K562 (cell line): ENCODE measurements around the gene CBLL2. TPM values are rescaled to one million over a fixed set of nuclear protein-coding genes. Genes with fewer than 3 reads are reported as not detected.

Experiments used
- ATAC-seq: fragments of 200-7000 bp; cut with Tn5 transposase; 3 replicates; pipeline ENCODE4 v1.9.1; 2020; ENCODE audit warnings: moderate library complexity
- BruUV-seq: library from RNA; stranded (reverse); fragments of 400-500 nt; replicated peaks from 2 replicates; lab custom pipeline; 2021; lab: Mats Ljungman, UMichigan
- CTCF ChIA-PET: fragments of 300-600 bp; formaldehyde crosslinking; extraction: SDS; loops from one replicate; lab custom pipeline; 2021; ENCODE audit warnings: low intra/inter-chr PET ratio; lab: Yijun Ruan, JAX
- POLR2A ChIA-PET: fragments of 300-600, 350-650 bp; sonication (Branson Sonifier 250); formaldehyde crosslinking; extraction: SDS; loops from one replicate; lab custom pipeline; 2021; ENCODE audit warnings: antibody characterized with exemption, inconsistent platforms; lab: Yijun Ruan, JAX
- DNase-seq, 4 experiments: peaks; one replicate each; pipeline versions ENCODE4 v3.0.0 to v3.0.0-alpha.2; 2011 to 2018; ENCODE audit warnings: low spot score in 3 of 4, mixed read lengths in 3 of 4; ENCODE audit errors: extremely low read depth in 1 of 4
- FAIRE-seq: peaks from 2 replicates; lab custom pipeline; 2011; peaks lifted over from hg19 to GRCh38; lab: Jason Lieb, UNC
- H2AFZ ChIP-seq: 2 replicates; pipeline ENCODE4 v1.6.0; 2011; ENCODE audit warnings: low read depth, low read length, control low read depth, inconsistent platforms
- H3K27ac ChIP-seq: fragments of 200-600 bp; 3 replicates; pipeline ENCODE4 v1.8.0; 2011; ENCODE audit warnings: low read depth, mild to moderate bottlenecking, control low read depth, inconsistent platforms, low read length, moderate library complexity, mixed read lengths; ENCODE audit errors: extremely low read depth
- H3K27me3 ChIP-seq, 2 experiments: fragments of 300-600 bp in 1 of 2; 2 replicates in 1 of 2; 3 replicates in 1 of 2; pipeline versions ENCODE4 v1.6.0 to v1.8.0; 2011; ENCODE audit warnings: inconsistent platforms in 2 of 2, low read length in 2 of 2, mild to moderate bottlenecking in 1 of 2, mixed read lengths in 1 of 2, moderate library complexity in 1 of 2; ENCODE audit not compliant: control insufficient read depth in 2 of 2, insufficient read depth in 2 of 2
- H3K36me3 ChIP-seq: fragments of 300-600 bp; 3 replicates; pipeline ENCODE4 v1.8.0; 2011; ENCODE audit warnings: mild to moderate bottlenecking, low read length, inconsistent platforms; ENCODE audit not compliant: control insufficient read depth, insufficient read depth
- H3K4me1 ChIP-seq, 2 experiments: fragments of 200-600 bp in 1 of 2; replicated peaks in 1 of 2; 2 replicates in 1 of 2; 3 replicates in 1 of 2; pipeline versions ENCODE4 v1.5.1 to v1.8.0; 2011; ENCODE audit warnings: inconsistent platforms in 2 of 2, low read length in 2 of 2, mild to moderate bottlenecking in 1 of 2, mixed read lengths in 1 of 2, moderate library complexity in 1 of 2; ENCODE audit not compliant: control insufficient read depth in 2 of 2, insufficient read depth in 2 of 2
- H3K4me2 ChIP-seq: 2 replicates; pipeline ENCODE4 v1.6.1; 2011; ENCODE audit warnings: low read length, control low read depth, inconsistent platforms, mixed read lengths; ENCODE audit not compliant: insufficient read depth
- H3K4me3 ChIP-seq: fragments of 200-600 bp; sonication (generic), shearing (Covaris generic); 2 replicates; pipeline ENCODE4 v1.5.1; 2016; ENCODE audit warnings: control low read depth, inconsistent platforms
- H3K79me2 ChIP-seq: fragments of 200-600 bp; 3 replicates; pipeline ENCODE4 v1.8.0; 2011; ENCODE audit warnings: low read length, inconsistent platforms; ENCODE audit not compliant: control insufficient read depth, insufficient read depth
- H3K9ac ChIP-seq, 2 experiments: 2 replicates each; pipeline versions ENCODE4 v1.6.0 to v1.6.1; 2011; ENCODE audit warnings: low read depth in 2 of 2, low read length in 2 of 2, control low read depth in 1 of 2, inconsistent platforms in 1 of 2, mild to moderate bottlenecking in 1 of 2, mixed read lengths in 1 of 2; ENCODE audit not compliant: insufficient read depth in 1 of 2
- H3K9me1 ChIP-seq: one replicate; pipeline ENCODE4 v1.6.0; 2011; ENCODE audit warnings: inconsistent platforms, mild to moderate bottlenecking, low read length, moderate library complexity; ENCODE audit not compliant: control insufficient read depth, insufficient read depth
- H3K9me3 ChIP-seq: replicated peaks from 2 replicates; pipeline ENCODE4 v1.5.1; 2011; ENCODE audit warnings: low read depth, low read length, inconsistent platforms; ENCODE audit not compliant: control insufficient read depth, insufficient read depth
- H4K20me1 ChIP-seq: replicated peaks from 2 replicates; pipeline ENCODE4 v1.6.1; 2011; ENCODE audit warnings: low read length, inconsistent platforms, mixed read lengths; ENCODE audit not compliant: control insufficient read depth, insufficient read depth
- DDX20 ChIP-seq: fragments of 450-650 bp; IDR thresholded peaks from 2 replicates; pipeline ENCODE4 v1.6.1; 2016; ENCODE audit warnings: missing genetic modification characterization, low read depth, mild to moderate bottlenecking, missing compliant biosample characterization, moderate library complexity
- HDAC3 ChIP-seq: fragments of 450-650 bp; IDR thresholded peaks from 2 replicates; pipeline ENCODE4 v1.6.1; 2018; ENCODE audit warnings: borderline replicate concordance, mild to moderate bottlenecking, moderate library complexity; ENCODE audit not compliant: partially characterized antibody
- STAT5A ChIP-seq: IDR thresholded peaks from 2 replicates; pipeline ENCODE4 v1.6.1; 2012; ENCODE audit warnings: low read length, inconsistent platforms, borderline replicate concordance
- TARDBP ChIP-seq: fragments of 450-650 bp; IDR thresholded peaks from 2 replicates; pipeline ENCODE4 v1.6.1; 2016
- ZNF124 ChIP-seq: sonication (generic); formaldehyde crosslinking; IDR thresholded peaks from 2 replicates; pipeline ENCODE4 v1.8.1; 2022; ENCODE audit warnings: missing genetic modification reagents
- ZNF280A ChIP-seq: fragments of 450-650 bp; IDR thresholded peaks from 2 replicates; pipeline ENCODE4 v1.6.1; 2018; ENCODE audit warnings: mild to moderate bottlenecking, low read depth; ENCODE audit not compliant: partially characterized antibody
- WGBS: fragments of 100-300 bp; shearing (Covaris generic); methylation state at CpG from one replicate; pipeline ENCODE4 v1.1.6; 2016; ENCODE audit warnings: low coverage, mixed read lengths; ENCODE audit not compliant: insufficient coverage; ENCODE audit errors: missing lambda C conversion rate; 5-methylcytosine and 5-hydroxymethylcytosine counted together
- in situ Hi-C: fragments of 300-500 bp; cut with MboI; formaldehyde crosslinking; loops from 4 replicates; pipeline ENCODE4 v1.15.0; 2018; ENCODE audit warnings: inconsistent platforms, mixed read lengths
- intact Hi-C: fragments of 100-400 bp; cut with micrococcal nuclease; formaldehyde crosslinking; loops from 2 replicates; pipeline ENCODE4 v1.14.2; 2022
- polyA plus RNA-seq, 8 experiments: library from polyadenylated mRNA; depleted of rRNA in 4 of 8; stranded (reverse) in 5 of 8; unstranded in 3 of 8; fragments of >200 nt; fragmentation: Nextera tagmentation in 2 of 8; fragmentation: Illumina TruSeq in 1 of 8; extraction: Ambion mirVana in 2 of 8; extraction: Trizol in 1 of 8; gene quantifications; 2 replicates each; pipeline versions ENCODE4 v1.2.1 to v1.2.3, GENCODE V29; 2011 to 2014; ENCODE audit warnings: inconsistent platforms in 1 of 8, missing spikeins in 1 of 8
- total RNA-seq, 7 experiments: library from RNA; depleted of rRNA in 6 of 7; stranded (reverse); fragments of >200 nt in 6 of 7; fragmentation: Illumina TruSeq in 2 of 7; extraction: Trizol in 2 of 7; gene quantifications; 2 replicates each; pipeline versions ENCODE4 v1.2.1 to v1.2.3, GENCODE V29; 2011 to 2021; ENCODE audit warnings: low replicate concordance in 1 of 7

Gene CBLL2
- total and polyA plus RNA-seq, 9 of the 15 experiments (the other 6 are each of a cell fraction or from before 2014, with no cell fraction given), result not detected

- ATAC-seq (no peak), DNase-seq (no peak), FAIRE-seq (no peak)
- Histone ChIP-seq H4K20me1 (no peaks in the 10 kb centered on the region), H3K9ac (no peak overlapping the region), H3K36me3 (no peaks in the 10 kb centered on the region), H3K4me1 (no peaks in the 10 kb centered on the region), H3K9me3 (no peaks in the 10 kb centered on the region), H3K27me3 (no peaks in the 10 kb centered on the region), H3K27ac (no peak overlapping the region), H3K9me1 (no peaks in the 10 kb centered on the region), H2AFZ (no peak overlapping the region), H3K4me3 (no peak overlapping the region), H3K79me2 (no peaks in the 10 kb centered on the region), H3K4me2 (no peak overlapping the region)
- intact Hi-C loops, result no loop called here
- 0% methylated on average over 2 of the region's 2 CpGs for WGBS
- POLR2A ChIA-PET, result no interaction called here
- in situ Hi-C loops, result no loop called here
- TF ChIP-seq STAT5A (no peak), TARDBP (no peak), DDX20 (tag) (no peak), HDAC3 (no peak), ZNF280A (no peak), ZNF124 (CRISPR knock-in tag) (no peak)
- BruUV-seq, result no TSS peak
- CTCF ChIA-PET, result no interaction called here
Observed at GRCh38 chrX:22237479-22237878, 35.2 kb upstream of the CBLL2 start.
